OCI-LY3 (cell line): ENCODE measurements around the gene IFI6.
"Not testable (repeated sequence)": the region's sequence is repeated elsewhere in the genome, so short reads cannot be mapped to it uniquely, and the experiment has no call there.

Experiments
- H2AFZ ChIP-seq: fragments of 200-600, 300-600 bp; shearing (Covaris generic); 2 replicates; pipeline ENCODE4 v1.6.0; 2014; ENCODE audit warnings: antibody characterized with exemption, low read depth, low read length
- H3K27ac ChIP-seq: fragments of 200-600, 300-600 bp; sonication (generic); 2 replicates; pipeline ENCODE4 v1.5.1; 2014; ENCODE audit warnings: mild to moderate bottlenecking, low read length, moderate library complexity, mixed read lengths
- H3K27me3 ChIP-seq: fragments of 200-600, 300-600 bp; sonication (generic); 2 replicates; pipeline ENCODE4 v1.6.1; 2014; ENCODE audit warnings: low read depth, low read length, mixed read lengths
- H3K36me3 ChIP-seq: fragments of 200-600, 300-600 bp; sonication (generic); replicated peaks from 2 replicates; pipeline ENCODE3; 2014; ENCODE audit warnings: low read depth, low read length, mixed read lengths
- H3K4me1 ChIP-seq: fragments of 300-600, 200-600 bp; sonication (generic); 2 replicates; pipeline ENCODE4 v1.6.1; 2014; ENCODE audit warnings: low read length, mixed read lengths
- H3K4me2 ChIP-seq: fragments of 200-600, 300-600 bp; sonication (generic); 2 replicates; pipeline ENCODE4 v1.6.1; 2014; ENCODE audit warnings: low read length, mixed read lengths
- H3K4me3 ChIP-seq: fragments of 300-600, 200-600 bp; sonication (generic); 2 replicates; pipeline ENCODE4 v1.5.1; 2014; ENCODE audit warnings: antibody characterized with exemption, mild to moderate bottlenecking, low read length, moderate library complexity
- H3K79me2 ChIP-seq: fragments of 300-600, 200-600 bp; shearing (Covaris generic); 2 replicates; pipeline ENCODE4 v1.6.1; 2014; ENCODE audit warnings: mild to moderate bottlenecking, low read length, mixed read lengths
- H3K9ac ChIP-seq: fragments of 300-600, 200-600 bp; shearing (Covaris generic); 2 replicates; pipeline ENCODE4 v1.6.0; 2014; ENCODE audit warnings: mild to moderate bottlenecking, low read length, moderate library complexity
- H3K9me3 ChIP-seq: fragments of 200-600, 300-600 bp; shearing (Covaris generic); 2 replicates; pipeline ENCODE4 v1.6.1; 2014; ENCODE audit warnings: low read length, mixed read lengths; ENCODE audit not compliant: insufficient read depth
- H4K20me1 ChIP-seq: fragments of 200-600, 300-600 bp; sonication (generic); 2 replicates; pipeline ENCODE4 v1.6.1; 2016; ENCODE audit warnings: low read length, mixed read lengths; ENCODE audit not compliant: insufficient read depth
- CTCF ChIP-seq: fragments of 200-600, 300-600 bp; sonication (generic); IDR thresholded peaks from 2 replicates; pipeline ENCODE4 v1.5.1; 2014; ENCODE audit warnings: antibody characterized with exemption, low read length, low read depth
- EZH2phosphoT487 ChIP-seq: fragments of 200-600 bp; shearing (Covaris generic); IDR thresholded peaks from 2 replicates; pipeline ENCODE4 v1.6.1; 2018; ENCODE audit warnings: antibody characterized with exemption, mixed run types, low read depth

IFI6 gene

GRCh38 chr1:27687906-27688305, 15.9 kb upstream of the IFI6 start:
- H3K9ac ChIP-seq: no peak overlapping the region
- H3K27ac ChIP-seq: no peak overlapping the region
- no peaks in the 10 kb centered on the region for H4K20me1 ChIP-seq
- no peaks in the 10 kb centered on the region for H3K79me2 ChIP-seq
- peaks cover 8% of the 10 kb centered on the region; the same call in 1 of the 2 replicates for H3K4me1 ChIP-seq
- H3K9me3 ChIP-seq: no peaks in the 10 kb centered on the region
- H3K36me3 ChIP-seq: no peaks in the 10 kb centered on the region
- H2AFZ ChIP-seq: no peak overlapping the region
- no peaks in the 10 kb centered on the region for H3K27me3 ChIP-seq
- TF ChIP-seq CTCF (no peak), EZH2phosphoT487 (no peak)
- H3K4me2 ChIP-seq: no peak overlapping the region
- no peak overlapping the region for H3K4me3 ChIP-seq

- peaks cover 8% of the 10 kb centered on the region; the same call in 1 of the 2 replicates for H3K4me1 ChIP-seq
- no peaks in the 10 kb centered on the region for H3K36me3 ChIP-seq
- no peak overlapping the region for H2AFZ ChIP-seq
- H3K9ac ChIP-seq: no peak overlapping the region
- TF ChIP-seq CTCF (no peak), EZH2phosphoT487 (no peak)
- no peak overlapping the region for H3K4me3 ChIP-seq
- H3K4me2 ChIP-seq: no peak overlapping the region
- no peaks in the 10 kb centered on the region for H3K9me3 ChIP-seq
- no peaks in the 10 kb centered on the region for H3K79me2 ChIP-seq
- no peak overlapping the region for H3K27ac ChIP-seq
- H3K27me3 ChIP-seq: no peaks in the 10 kb centered on the region
- H4K20me1 ChIP-seq: no peaks in the 10 kb centered on the region
Observed at GRCh38 chr1:27686223-27686990, 14.4 kb upstream of the IFI6 start.

GRCh38 chr1:27684176-27684575, 12.2 kb upstream of the IFI6 start:
- no peaks in the 10 kb centered on the region for H3K79me2 ChIP-seq
- H3K9me3 ChIP-seq: no peaks in the 10 kb centered on the region
- no peak overlapping the region for H3K4me2 ChIP-seq
- no peaks in the 10 kb centered on the region for H3K4me1 ChIP-seq
- no peak overlapping the region for H2AFZ ChIP-seq
- no peaks in the 10 kb centered on the region for H3K36me3 ChIP-seq
- H3K4me3 ChIP-seq: no peak overlapping the region
- H3K9ac ChIP-seq: no peak overlapping the region
- no peak overlapping the region for H3K27ac ChIP-seq
- TF ChIP-seq CTCF (no peak), EZH2phosphoT487 (no peak)
- no peaks in the 10 kb centered on the region for H4K20me1 ChIP-seq
- no peaks in the 10 kb centered on the region for H3K27me3 ChIP-seq

GRCh38 chr1:27682351-27682944, 10.5 kb upstream of the IFI6 start:
- Histone ChIP-seq H3K36me3 (no peaks in the 10 kb centered on the region), H4K20me1 (no peaks in the 10 kb centered on the region), H3K27ac (no peak overlapping the region), H3K4me3 (no peak overlapping the region), H3K4me2 (no peak overlapping the region), H3K27me3 (no peaks in the 10 kb centered on the region), H3K9me3 (no peaks in the 10 kb centered on the region), H3K79me2 (no peaks in the 10 kb centered on the region), H2AFZ (no peak overlapping the region), H3K4me1 (no peaks in the 10 kb centered on the region), H3K9ac (no peak overlapping the region)
- TF ChIP-seq EZH2phosphoT487 (no peak), CTCF (no peak)

GRCh38 chr1:27681580-27681979, 9.6 kb upstream of the IFI6 start:
- not testable (repeated sequence) for H3K79me2 ChIP-seq, H4K20me1 ChIP-seq, H3K9me3 ChIP-seq, H2AFZ ChIP-seq, H3K27ac ChIP-seq, H3K27me3 ChIP-seq, H3K4me1 ChIP-seq, H3K36me3 ChIP-seq, H3K9ac ChIP-seq, H3K4me2 ChIP-seq, H3K4me3 ChIP-seq

GRCh38 chr1:27680225-27680791, 8.3 kb upstream of the IFI6 start:
- not testable (repeated sequence) for H3K27me3 ChIP-seq, H2AFZ ChIP-seq, H3K9ac ChIP-seq, H3K79me2 ChIP-seq, H4K20me1 ChIP-seq, H3K4me2 ChIP-seq, H3K27ac ChIP-seq, H3K9me3 ChIP-seq, H3K4me1 ChIP-seq, H3K4me3 ChIP-seq, H3K36me3 ChIP-seq
